Stimulated activated CD4-positive, alpha-beta T cell treated with anti-CD3 and anti-CD28 coated beads, Interleukin-2, amount 100 ng/mL, for 4 hours (primary cell): ENCODE results near the gene TGFBI.
"Not testable (repeated sequence)": the region's sequence is repeated elsewhere in the genome, so short reads cannot be mapped to it uniquely, and the experiment has no call there.

Source experiments
- DNase-seq: peaks from one replicate; pipeline ENCODE4 v3.0.0-alpha.2; 2020; ENCODE audit warnings: low read depth

Gene TGFBI

GRCh38 chr5:136027311-136027710 lies 1.5 kb upstream of the TGFBI start:
- no peak for DNase-seq

GRCh38 chr5:136028090-136028489 lies 698 bp upstream of the TGFBI start:
- no peak for DNase-seq

- DNase-seq: no peak
Measured at GRCh38 chr5:136030252-136030651, 1.5 kb downstream of the TGFBI start.

GRCh38 chr5:136030956-136031611 lies 2.3 kb downstream of the TGFBI start:
- no peak for DNase-seq

GRCh38 chr5:136031711-136032110 lies 2.9 kb downstream of the TGFBI start:
- no peak for DNase-seq

- no peak for DNase-seq
Measured at GRCh38 chr5:136032564-136032963, 3.8 kb downstream of the TGFBI start.

- no peak for DNase-seq
Measured at GRCh38 chr5:136033234-136033633, 4.4 kb downstream of the TGFBI start.

GRCh38 chr5:136033848-136034247 lies 5.1 kb downstream of the TGFBI start:
- DNase-seq: no peak

GRCh38 chr5:136034492-136034891 lies 5.7 kb downstream of the TGFBI start:
- DNase-seq: no peak

- no peak for DNase-seq
Measured at GRCh38 chr5:136034984-136035383, 6.2 kb downstream of the TGFBI start.

- no peak for DNase-seq
Measured at GRCh38 chr5:136035837-136036236, 7.0 kb downstream of the TGFBI start.

GRCh38 chr5:136036293-136036911 lies 7.6 kb downstream of the TGFBI start:
- no peak for DNase-seq

- no peak for DNase-seq
Measured at GRCh38 chr5:136037001-136037705, 8.4 kb downstream of the TGFBI start.

GRCh38 chr5:136038635-136039034 lies 9.8 kb downstream of the TGFBI start:
- DNase-seq: no peak

- no peak for DNase-seq
Measured at GRCh38 chr5:136039202-136039601, 10.4 kb downstream of the TGFBI start.

- no peak for DNase-seq
Measured at GRCh38 chr5:136040746-136041415, 12.1 kb downstream of the TGFBI start.

GRCh38 chr5:136042156-136042555 lies 13.4 kb downstream of the TGFBI start:
- no peak for DNase-seq

- DNase-seq: no peak
Measured at GRCh38 chr5:136042665-136043121, 13.9 kb downstream of the TGFBI start.

GRCh38 chr5:136043551-136043950 lies 14.8 kb downstream of the TGFBI start:
- no peak for DNase-seq

- no peak for DNase-seq
Measured at GRCh38 chr5:136043968-136044610, 15.3 kb downstream of the TGFBI start.

- DNase-seq: not testable (repeated sequence)
Measured at GRCh38 chr5:136045026-136045425, 16.2 kb downstream of the TGFBI start.

- DNase-seq: no peak
Measured at GRCh38 chr5:136046246-136046645, 17.5 kb downstream of the TGFBI start.
